Measurements from ENCODE around the gene MPP2.
"Not testable (repeated sequence)": the region's sequence is repeated elsewhere in the genome, so short reads cannot be mapped to it uniquely, and the experiment has no call there.

MPP2 gene

GRCh38 chr17:43940630-43941029 lies 33.3 kb upstream of the MPP2 start:
- DNase-seq (ENCODE audit: low read depth in 1 of 2, low spot score in 1 of 2), result peak in 1 of 2 experiments; percentile 74
- TF ChIP-seq JUND (IDR thresholded peaks at IDR 0.05; ENCODE audit: low read depth), result no peak
- in situ Hi-C loops (cut with HindIII; ENCODE audit: low pct_unique_long_range_greater_than_20kb, low sequenced_read_pairs), result no loop called here

DNA sequence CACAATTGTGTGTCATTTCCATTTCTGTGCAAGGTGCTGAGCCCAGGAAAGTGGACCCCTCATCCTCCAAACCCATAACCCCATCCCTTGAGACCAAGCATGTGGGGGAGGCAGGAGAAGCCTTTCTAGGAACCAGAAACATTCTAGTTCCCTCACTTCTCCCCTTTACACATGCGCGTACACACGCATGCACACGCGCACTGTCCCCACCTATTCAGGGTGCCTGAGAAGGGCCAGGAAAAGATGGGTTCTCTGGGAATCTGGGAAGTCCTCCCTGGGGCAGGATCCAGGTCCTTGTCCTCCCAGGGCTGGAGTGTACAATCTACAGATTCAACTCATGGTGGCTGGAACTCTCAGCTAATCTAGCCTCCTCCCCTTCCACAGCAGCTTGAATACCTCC lies 32.5 kb upstream of the MPP2 start:
- TF ChIP-seq JUND (IDR thresholded peaks at IDR 0.05; ENCODE audit: low read depth), result no peak
- in situ Hi-C loops (cut with HindIII; ENCODE audit: low pct_unique_long_range_greater_than_20kb, low sequenced_read_pairs), result no loop called here
- no peak for DNase-seq (ENCODE audit: low read depth in 1 of 2, low spot score in 1 of 2)

GRCh38 chr17:43939452-43939851 lies 32.1 kb upstream of the MPP2 start:
- in situ Hi-C loops (cut with HindIII; ENCODE audit: low pct_unique_long_range_greater_than_20kb, low sequenced_read_pairs); DNase-seq (ENCODE audit: low read depth in 1 of 2, low spot score in 1 of 2): not testable (repeated sequence)

DNA sequence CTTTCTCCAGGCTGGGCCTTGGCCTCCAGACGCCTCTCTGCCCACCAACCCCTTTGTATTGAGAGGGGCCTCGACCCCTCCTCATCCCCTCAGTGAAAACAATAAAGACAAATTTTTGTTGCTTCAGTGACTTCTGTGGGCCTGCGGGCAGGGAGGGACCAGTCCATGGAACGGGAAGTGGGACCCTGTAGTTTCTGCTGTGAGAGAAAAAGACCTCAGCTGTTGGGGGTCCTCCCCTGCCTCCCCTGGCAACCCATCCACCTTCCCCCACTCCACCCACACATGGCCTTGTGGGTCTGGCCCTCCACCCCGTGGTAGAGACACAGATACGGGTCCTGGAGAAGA lies 31.5 kb upstream of the MPP2 start:
- no peak for DNase-seq (ENCODE audit: low read depth in 1 of 2, low spot score in 1 of 2)
- no peak for TF ChIP-seq JUND (IDR thresholded peaks at IDR 0.05; ENCODE audit: low read depth)
- in situ Hi-C loops (cut with HindIII; ENCODE audit: low pct_unique_long_range_greater_than_20kb, low sequenced_read_pairs), result no loop called here

GRCh38 chr17:43936434-43936833 lies 29.1 kb upstream of the MPP2 start:
- TF ChIP-seq JUND (IDR thresholded peaks at IDR 0.05; ENCODE audit: low read depth), result no peak
- DNase-seq (ENCODE audit: low read depth in 1 of 2, low spot score in 1 of 2), result no peak
- in situ Hi-C loops (cut with HindIII; ENCODE audit: low pct_unique_long_range_greater_than_20kb, low sequenced_read_pairs), result no loop called here

GRCh38 chr17:43935926-43936261 lies 28.6 kb upstream of the MPP2 start:
- in situ Hi-C loops (cut with HindIII; ENCODE audit: low pct_unique_long_range_greater_than_20kb, low sequenced_read_pairs), result no loop called here
- DNase-seq (ENCODE audit: low read depth in 1 of 2, low spot score in 1 of 2), result no peak
- TF ChIP-seq JUND (IDR thresholded peaks at IDR 0.05; ENCODE audit: low read depth), result no peak

GRCh38 chr17:43935204-43935925 lies 28.0 kb upstream of the MPP2 start:
- in situ Hi-C loops (cut with HindIII; ENCODE audit: low pct_unique_long_range_greater_than_20kb, low sequenced_read_pairs), result no loop called here
- TF ChIP-seq JUND (IDR thresholded peaks at IDR 0.05; ENCODE audit: low read depth), result no peak
- DNase-seq (ENCODE audit: low read depth in 1 of 2, low spot score in 1 of 2), result no peak

DNA sequence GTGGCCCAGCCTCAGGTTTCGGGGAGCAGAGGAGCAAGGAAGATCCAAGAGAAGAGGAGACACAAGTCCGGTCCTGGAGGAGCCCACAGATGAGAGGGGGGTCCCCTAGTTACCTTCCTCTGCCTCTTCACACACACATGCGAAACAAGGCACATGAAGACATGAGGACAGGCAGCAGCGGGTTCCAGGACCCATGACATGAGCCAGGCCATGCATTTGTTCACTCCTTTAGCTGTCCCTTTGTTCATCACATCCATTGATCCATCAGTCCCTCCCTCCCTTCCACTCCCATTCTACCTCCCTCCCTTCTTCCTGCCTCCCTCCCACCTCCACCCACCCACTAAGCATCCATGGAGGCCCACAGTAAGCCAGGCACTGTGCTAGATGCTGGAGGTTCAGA lies 25.6 kb upstream of the MPP2 start:
- in situ Hi-C loops (cut with HindIII; ENCODE audit: low pct_unique_long_range_greater_than_20kb, low sequenced_read_pairs), result no loop called here
- no peak for TF ChIP-seq JUND (IDR thresholded peaks at IDR 0.05; ENCODE audit: low read depth)
- no peak for DNase-seq (ENCODE audit: low read depth in 1 of 2, low spot score in 1 of 2)

GRCh38 chr17:43932357-43932756 lies 25.0 kb upstream of the MPP2 start:
- DNase-seq (ENCODE audit: low read depth in 1 of 2, low spot score in 1 of 2), result no peak
- no peak for TF ChIP-seq JUND (IDR thresholded peaks at IDR 0.05; ENCODE audit: low read depth)
- in situ Hi-C loops (cut with HindIII; ENCODE audit: low pct_unique_long_range_greater_than_20kb, low sequenced_read_pairs), result no loop called here

GRCh38 chr17:43931062-43931571 lies 23.8 kb upstream of the MPP2 start:
- in situ Hi-C loops (cut with HindIII; ENCODE audit: low pct_unique_long_range_greater_than_20kb, low sequenced_read_pairs), result no loop called here
- TF ChIP-seq JUND (IDR thresholded peaks at IDR 0.05; ENCODE audit: low read depth), result no peak
- no peak for DNase-seq (ENCODE audit: low read depth in 1 of 2, low spot score in 1 of 2)

DNA sequence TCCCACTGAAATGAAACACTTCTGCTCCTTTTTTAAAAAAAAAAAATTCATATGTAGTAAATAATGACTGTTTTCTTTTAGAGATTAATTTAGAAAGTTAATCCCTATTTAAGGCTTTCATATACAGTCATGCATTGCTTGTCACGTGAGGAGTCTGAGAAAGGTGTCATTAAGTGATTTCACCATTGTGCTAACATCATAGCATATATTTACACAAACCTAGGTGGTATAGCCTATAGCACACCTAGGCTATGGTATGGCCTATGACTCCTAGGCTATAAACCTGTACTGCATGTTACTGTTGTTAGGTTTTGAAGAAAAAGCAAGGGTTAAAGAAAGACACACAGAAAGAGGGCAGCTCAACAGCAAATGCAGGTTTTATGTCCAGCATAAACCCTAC lies 21.3 kb upstream of the MPP2 start:
- DNase-seq (ENCODE audit: low read depth in 1 of 2, low spot score in 1 of 2), result no peak
- in situ Hi-C loops (cut with HindIII; ENCODE audit: low pct_unique_long_range_greater_than_20kb, low sequenced_read_pairs), result no loop called here
- no peak for TF ChIP-seq JUND (IDR thresholded peaks at IDR 0.05; ENCODE audit: low read depth)

- in situ Hi-C loops (cut with HindIII; ENCODE audit: low pct_unique_long_range_greater_than_20kb, low sequenced_read_pairs); DNase-seq (ENCODE audit: low read depth in 1 of 2, low spot score in 1 of 2): not testable (repeated sequence)
Measured at GRCh38 chr17:43927929-43928328, 20.6 kb upstream of the MPP2 start.

- peak in 1 of 2 experiments; percentile 52 for DNase-seq (ENCODE audit: low read depth in 1 of 2, low spot score in 1 of 2)
- TF ChIP-seq JUND (IDR thresholded peaks at IDR 0.05; ENCODE audit: low read depth), result no peak
- in situ Hi-C loops (cut with HindIII; ENCODE audit: low pct_unique_long_range_greater_than_20kb, low sequenced_read_pairs), result no loop called here
Measured at GRCh38 chr17:43927060-43927864, 19.9 kb upstream of the MPP2 start.

Data from T47D (cell line).